GM12864 (cell line): ENCODE data around the gene RILP.
A peak's percentile ranks its signal among the peaks of the same experiment; 100 is the strongest.

Source experiments
- DNase-seq: peaks from one replicate; pipeline ENCODE4 v3.0.0-alpha.2; 2011; ENCODE audit warnings: low read depth
- H3K4me3 ChIP-seq: 2 replicates; pipeline ENCODE4 v1.5.1; 2011; ENCODE audit warnings: mild to moderate bottlenecking, low read depth, low read length, control low read depth
- CTCF ChIP-seq: IDR thresholded peaks from 2 replicates; pipeline ENCODE4 v1.5.1; 2011; ENCODE audit warnings: low read depth, mild to moderate bottlenecking, moderate library complexity, low read length, control low read depth, inconsistent platforms; ENCODE audit errors: missing control alignments

RILP gene

GRCh38 chr17:1606352-1606985 lies 43.2 kb downstream of the RILP start:
- no peak for TF ChIP-seq CTCF
- no peak for DNase-seq
- peak overlapping the region; percentile 16 for H3K4me3 ChIP-seq

GRCh38 chr17:1605681-1606351 lies 43.9 kb downstream of the RILP start:
- no peak for DNase-seq
- H3K4me3 ChIP-seq, result no peak overlapping the region; the same call in 1 of the 2 replicates
- no peak for TF ChIP-seq CTCF

- no peak overlapping the region for H3K4me3 ChIP-seq
- no peak for DNase-seq
- no peak for TF ChIP-seq CTCF
Observed at GRCh38 chr17:1604831-1605528, 44.7 kb downstream of the RILP start.

GRCh38 chr17:1601571-1601970 lies 48.1 kb downstream of the RILP start:
- TF ChIP-seq CTCF, result no peak
- H3K4me3 ChIP-seq, result no peak overlapping the region
- DNase-seq, result no peak

- no peak for TF ChIP-seq CTCF
- DNase-seq, result no peak
- H3K4me3 ChIP-seq, result no peak overlapping the region
Observed at GRCh38 chr17:1598399-1599095, 51.1 kb downstream of the RILP start.

GRCh38 chr17:1597861-1598342 lies 51.8 kb downstream of the RILP start:
- H3K4me3 ChIP-seq, result no peak overlapping the region
- TF ChIP-seq CTCF, result no peak
- DNase-seq, result no peak
